Stimulated activated CD4-positive, alpha-beta T cell treated with anti-CD3 and anti-CD28 coated beads, Interleukin-1b, Interleukin-23, amount 100 ng/mL, for 24 hours (primary cell): ENCODE data around the gene SRL.
"Not testable (repeated sequence)": the region's sequence is repeated elsewhere in the genome, so short reads cannot be mapped to it uniquely, and the experiment has no call there.

Experiments used
- DNase-seq, 4 experiments: peaks; one replicate each; pipeline ENCODE4 v3.0.0-alpha.2; 2020; ENCODE audit warnings: low read depth in 4 of 4, low spot score in 1 of 4

The SRL gene

GRCh38 chr16:4166821-4167220 lies 75.1 kb downstream of the SRL start:
- DNase-seq, result no peak

DNA sequence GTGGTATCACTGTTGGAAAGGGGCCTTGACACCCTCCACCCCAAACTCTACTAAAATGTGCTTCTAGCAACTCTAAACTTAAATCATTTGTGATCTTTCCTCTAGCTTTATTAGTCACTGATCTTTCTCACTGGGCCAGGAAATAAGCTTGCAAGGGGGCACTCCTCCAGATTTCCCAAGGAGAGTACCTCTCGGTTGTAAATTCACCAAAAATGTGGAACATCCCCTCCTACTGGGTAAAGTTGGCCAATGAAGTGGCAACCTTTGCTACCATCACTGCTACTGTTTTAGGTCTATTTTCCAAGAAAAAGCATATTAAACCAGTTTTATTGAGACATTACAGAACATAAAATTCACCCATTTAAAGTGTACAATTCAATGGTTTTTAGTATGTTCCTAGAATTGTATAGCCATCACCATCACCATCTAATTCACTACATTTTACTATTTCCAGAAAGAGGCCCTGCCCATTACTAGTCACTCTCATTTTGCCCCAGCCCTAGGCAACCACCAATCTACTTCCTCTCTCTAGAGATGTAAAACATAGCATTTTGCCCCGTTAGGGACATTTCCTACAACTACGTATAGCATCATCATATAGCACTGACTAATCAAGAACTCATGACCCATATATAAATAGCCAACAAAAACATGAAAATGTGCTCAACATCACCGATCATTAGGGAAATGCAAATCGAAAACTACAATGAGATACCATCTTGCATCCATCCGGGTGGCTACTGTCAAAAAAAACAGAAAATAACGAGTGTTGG lies 81.0 kb downstream of the SRL start:
- DNase-seq, result no peak

DNA sequence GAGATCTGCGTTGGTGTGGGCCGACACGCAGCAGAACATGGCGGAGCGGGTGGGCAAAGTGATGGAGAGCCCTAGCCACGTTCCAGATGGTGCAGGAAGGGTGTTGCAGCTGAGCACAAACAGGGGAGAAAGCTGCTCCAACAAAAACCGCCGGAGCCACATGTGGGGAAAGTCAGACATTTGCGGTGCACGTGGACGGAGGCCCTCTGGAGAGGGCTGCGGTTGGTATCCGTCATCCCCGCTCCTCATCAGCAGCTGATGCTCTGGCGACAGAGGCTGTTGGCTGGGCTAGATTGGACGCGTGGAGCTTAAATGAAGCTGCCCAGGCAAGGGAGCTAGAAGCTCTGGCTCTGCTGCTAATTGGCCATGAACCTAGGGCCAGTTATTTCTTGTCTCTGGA lies 82.2 kb downstream of the SRL start:
- no peak for DNase-seq

DNA sequence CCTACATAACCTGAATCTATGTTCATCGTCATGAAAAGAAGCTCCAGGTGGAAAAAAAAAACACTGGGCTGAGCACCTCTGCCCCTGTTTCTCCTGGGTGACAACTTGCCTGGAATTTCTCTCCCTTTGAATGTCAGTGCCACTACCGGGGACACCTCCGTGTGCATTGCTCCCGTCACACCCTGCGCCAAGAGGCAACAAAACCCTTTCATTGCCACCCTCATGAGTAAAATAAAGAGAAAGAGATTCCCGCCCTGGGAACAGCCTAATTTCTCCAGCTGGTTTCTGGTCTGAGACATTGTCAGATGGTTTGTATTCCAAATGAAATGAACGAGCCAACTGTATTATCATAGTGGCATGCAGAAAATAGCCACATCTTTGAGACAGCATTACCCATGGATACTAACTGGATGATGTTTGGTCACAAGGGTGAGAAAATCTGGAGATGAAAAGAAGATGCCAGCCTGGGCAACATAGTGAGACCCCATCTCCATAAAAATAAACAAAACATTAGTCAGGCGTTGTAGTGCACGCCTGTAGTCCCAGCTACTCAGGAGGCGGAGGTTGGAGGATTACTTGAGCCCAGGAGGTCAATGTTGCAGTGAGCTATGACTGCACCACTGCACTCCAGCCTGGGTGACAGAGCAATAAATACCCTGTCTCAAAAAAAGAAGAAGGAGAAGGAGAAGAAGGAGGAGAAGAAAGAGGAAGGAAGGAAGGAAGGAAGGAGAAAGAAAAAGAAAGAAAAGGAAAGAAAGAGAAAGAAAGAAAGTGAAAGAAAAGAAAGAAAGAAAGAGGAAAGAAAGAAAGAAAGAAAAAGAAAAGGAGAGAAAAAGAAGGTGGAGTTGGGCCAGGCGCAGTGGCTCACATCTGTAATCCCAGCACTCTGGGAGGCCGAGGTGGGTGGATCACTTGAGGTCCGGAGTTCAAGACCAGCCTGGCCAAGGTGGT lies 83.5 kb downstream of the SRL start:
- no peak for DNase-seq

- DNase-seq, result no peak
These were observed 84.5 kb downstream of the SRL start for GRCh38 chr16:4157376-4157825.

DNA sequence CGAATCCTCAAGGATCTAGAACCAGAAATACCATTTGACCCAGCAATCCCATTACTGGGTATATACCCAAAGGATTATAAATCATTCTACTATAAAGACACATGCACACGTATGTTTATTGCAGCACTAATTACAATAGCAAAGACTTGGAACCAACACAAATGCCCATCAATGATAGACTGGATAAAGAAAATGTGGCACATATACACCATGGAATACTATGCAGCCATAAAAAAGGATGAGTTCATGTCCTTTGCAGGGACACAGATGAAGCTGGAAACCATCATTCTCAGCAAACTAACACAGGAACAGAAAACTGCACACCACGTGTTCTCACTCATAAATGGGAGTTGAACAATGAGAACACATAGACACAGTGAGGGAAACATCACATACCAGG lies 85.4 kb downstream of the SRL start:
- not testable (repeated sequence) for DNase-seq

DNA sequence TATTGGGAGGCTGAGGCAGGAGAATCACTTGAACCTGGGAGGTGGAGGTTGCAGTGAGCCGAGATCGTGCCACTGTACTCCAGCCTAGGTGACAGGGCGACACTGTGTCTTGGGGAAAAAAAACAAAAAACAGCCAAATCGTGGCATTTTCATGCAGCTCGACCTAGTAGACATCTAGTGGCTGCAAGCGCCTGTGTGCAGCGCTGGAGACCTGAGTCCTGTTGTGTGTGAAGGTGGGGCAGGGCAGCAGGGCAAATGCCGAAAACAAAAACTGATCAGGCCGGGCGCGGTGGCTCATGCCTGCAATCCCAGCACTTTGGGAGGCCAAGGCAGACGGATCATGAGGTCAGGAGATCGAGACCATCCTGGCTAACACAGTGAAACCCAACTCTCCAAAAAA lies 88.5 kb downstream of the SRL start:
- not testable (repeated sequence) for DNase-seq

DNA sequence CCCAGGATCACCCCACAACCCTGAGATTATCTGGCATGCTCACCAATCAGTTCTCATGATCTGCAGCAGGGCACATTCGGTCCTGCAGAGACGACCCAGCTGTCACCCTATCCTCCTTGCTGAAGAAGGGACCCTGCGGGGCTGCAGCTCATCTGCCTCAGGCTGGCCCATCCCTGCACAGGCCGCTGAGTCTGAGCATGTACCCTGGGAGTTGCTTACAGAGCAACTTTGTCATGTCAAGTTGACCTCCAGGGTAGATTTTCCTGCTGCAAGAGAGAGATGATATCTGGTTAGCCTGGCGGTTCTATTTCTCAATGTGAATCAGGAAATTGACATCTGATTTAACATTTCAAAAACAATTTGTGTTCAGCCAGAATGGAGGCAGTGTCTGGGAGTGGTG lies 89.6 kb downstream of the SRL start:
- DNase-seq, result no peak

DNA sequence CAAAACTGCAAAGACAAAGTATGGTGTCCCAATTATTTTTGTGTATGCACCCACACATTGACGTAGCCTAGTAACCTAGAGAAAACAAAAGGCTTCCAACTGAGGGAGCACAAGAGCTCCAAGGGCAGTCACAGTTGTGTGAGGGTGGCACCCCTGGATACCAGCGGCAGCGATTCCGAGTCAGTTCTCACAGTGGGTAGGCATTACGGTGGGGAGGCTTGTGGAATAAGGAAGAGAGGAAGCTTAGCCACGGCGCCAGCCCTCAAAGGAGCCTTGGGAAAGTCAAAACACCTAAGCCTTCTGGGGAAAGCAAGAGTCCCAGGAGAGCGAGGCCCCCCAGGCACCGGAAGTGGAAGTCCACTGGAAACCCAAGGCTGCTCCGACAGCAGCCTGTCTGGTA lies 94.6 kb downstream of the SRL start:
- no peak for DNase-seq

- no peak for DNase-seq
These were observed 99.6 kb downstream of the SRL start for GRCh38 chr16:4142268-4142667.

GRCh38 chr16:4141604-4142003 lies 100.3 kb downstream of the SRL start:
- DNase-seq, result no peak

DNA sequence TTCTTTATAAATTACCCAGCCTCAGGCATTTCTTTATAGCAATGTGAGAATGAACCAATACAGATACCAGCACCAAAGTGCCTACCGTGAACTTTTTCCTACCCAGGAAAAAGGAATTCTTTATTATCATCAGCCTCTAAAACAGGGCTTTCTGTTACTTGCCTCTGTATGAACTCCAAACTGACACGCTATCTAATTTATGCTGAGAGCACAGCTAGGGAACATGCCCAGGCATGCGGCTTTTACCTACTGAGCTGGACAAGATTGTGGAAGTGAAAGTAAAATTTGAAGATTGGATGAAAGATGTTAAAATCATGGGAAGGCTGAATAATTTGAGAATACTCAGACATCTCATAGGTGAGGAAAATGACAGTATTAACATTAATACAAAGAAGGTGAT lies 101.2 kb downstream of the SRL start:
- no peak for DNase-seq

DNA sequence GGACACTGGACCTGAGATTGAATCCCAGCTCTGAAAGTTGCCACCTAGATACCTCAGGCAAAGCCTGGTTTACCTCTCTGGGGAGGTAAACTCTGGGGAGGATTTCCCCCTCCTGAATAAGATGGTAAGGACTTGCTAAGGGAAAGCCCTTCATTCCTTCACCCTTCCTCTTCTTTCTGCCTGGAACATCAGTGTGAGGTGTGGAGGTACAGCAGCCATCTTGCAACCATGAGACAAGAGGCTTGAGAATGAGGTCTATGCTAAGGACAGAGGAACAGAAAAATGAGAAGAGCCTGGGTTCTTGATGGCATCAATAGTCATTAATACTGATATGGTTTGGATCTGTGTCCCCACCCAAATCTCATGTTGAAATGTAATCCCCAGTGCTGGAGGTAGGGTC lies 101.9 kb downstream of the SRL start:
- DNase-seq, result no peak
